Psoas muscle (tissue), 8 donors: Measurements from ENCODE around the gene CDRT4. TPM values are rescaled to one million over a fixed set of nuclear protein-coding genes. Genes with fewer than 3 reads are reported as not detected.
A peak's percentile ranks its signal among the peaks of the same experiment; 100 is the strongest.

ENCODE experiments used
- ATAC-seq, 4 donors: fragments of 200-7000 bp; cut with Tn5 transposase; one replicate each; pipeline ENCODE4 v1.9.1; 2020; ENCODE audit warnings: moderate library complexity in 3 of 4, mild to moderate bottlenecking in 2 of 4
- DNase-seq, 2 donors: peaks; one replicate each; pipeline ENCODE4 v3.0.0-alpha.2; 2020
- H3K27ac ChIP-seq: fragments of 200-600 bp; one replicate; pipeline ENCODE4 v1.8.0; 2022
- H3K27me3 ChIP-seq, 3 donors: fragments of 200-600 bp in 1 of 3; one replicate each; pipeline versions ENCODE4 v1.6.1 to v1.8.0; 2013 to 2022; ENCODE audit warnings: low read length in 2 of 3, mild to moderate bottlenecking in 2 of 3, moderate library complexity in 1 of 3; ENCODE audit not compliant: insufficient read depth in 3 of 3
- H3K36me3 ChIP-seq, 2 donors: fragments of 200-600 bp in 1 of 2; one replicate each; pipeline versions ENCODE4 v1.6.1 to v1.8.0; 2013 to 2022; ENCODE audit warnings: low read depth in 1 of 2, mild to moderate bottlenecking in 1 of 2, moderate library complexity in 1 of 2; ENCODE audit not compliant: insufficient read depth in 1 of 2
- H3K4me1 ChIP-seq: fragments of 200-600 bp; one replicate; pipeline ENCODE4 v1.8.0; 2022
- H3K4me3 ChIP-seq: fragments of 200-600 bp; one replicate; pipeline ENCODE4 v1.8.0; 2022; ENCODE audit warnings: mild to moderate bottlenecking
- H3K9me3 ChIP-seq: fragments of 200-600 bp; one replicate; pipeline ENCODE4 v1.8.0; 2022
- CTCF ChIP-seq: fragments of 200-600 bp; IDR thresholded peaks from one replicate; pipeline ENCODE4 v1.8.0; 2022; ENCODE audit warnings: antibody characterized with exemption
- WGBS, 3 donors: extraction: QIAGEN DNeasy Blood & Tissue Kit; methylation state at CpG; one replicate each; pipeline versions ENCODE4 v1.1.6 to v1.1.7; 2013; 5-methylcytosine and 5-hydroxymethylcytosine counted together
- intact Hi-C, 2 donors: fragments of 100-400 bp; cut with DNase I; formaldehyde crosslinking; loops; one replicate each; pipeline versions ENCODE4 v1.11.0 to v1.14.2; 2022
- polyA plus RNA-seq, 3 donors: library from polyadenylated mRNA; stranded (reverse); fragments of 200-250 nt; gene quantifications; one replicate each; pipeline ENCODE4 v1.2.3, GENCODE V29; 2013
- total RNA-seq, 4 donors: library from RNA; stranded (reverse); fragmentation: NEBNext Ultra II Directional in 2 of 4; extraction: Animal tissue kit (Norgen Biotek cat#: 25700) in 2 of 4; gene quantifications; one replicate each; pipeline versions ENCODE4 v1.2.1 to v1.2.4, GENCODE V29; 2021 to 2023
- donor health status: healthy with polysubstance abuse.
- donor health status: DM: no; HTN: no; CAD: no; lungs with moderate emphysema.
- donor health status: Bipolar disorder and iron deficiency.
- donor health status: healthy.
- donor health status: DM: yes; HTN: yes; CAD: no.
- donor health status: DM: no; HTN: no; CAD: no.
- donor health status: DM: no; HTN: no; CAD: no.
- donor health status: DM: yes; HTN: yes; CAD: no.

Gene CDRT4
- total and polyA plus RNA-seq, 7 donors = 0.29 to 2.0 (median 0.73) TPM; not detected in 1

DNA sequence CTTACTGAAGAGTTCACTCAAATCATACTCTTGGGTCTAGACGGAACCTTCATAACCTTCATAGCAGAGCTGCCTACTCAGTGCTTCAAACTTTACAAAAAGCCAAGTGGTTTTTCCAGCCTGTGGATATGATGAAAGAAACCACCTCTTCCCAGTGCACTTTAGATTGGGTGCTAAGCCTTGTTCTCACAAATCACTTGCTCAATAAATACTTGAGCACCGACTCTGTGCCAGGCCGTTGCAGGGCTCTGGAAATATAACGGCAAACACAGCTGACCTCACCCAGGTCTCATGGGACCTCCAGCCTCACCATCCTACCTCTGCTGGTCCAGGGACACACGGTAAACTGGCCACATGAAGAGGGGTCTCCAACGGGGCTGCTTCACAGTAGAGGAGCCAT, 35.7 kb downstream of the CDRT4 start:
- 38 to 45% (median 39%) methylated on average over 6 of the region's 6 CpGs for WGBS, 3 donors
- intact Hi-C loops = loop anchor here (1.0 to 5.0 kb wide), 2 partner anchors 169 kb away; no protein-coding TSS in a partner anchor
- Histone ChIP-seq H3K27ac (peak overlapping the region; percentile 92), H3K9me3 (no peaks in the 10 kb centered on the region), H3K27me3 (no peaks in the 10 kb centered on the region), H3K36me3 (no peaks in the 10 kb centered on the region), H3K4me1 (peaks cover 46% of the 10 kb centered on the region), H3K4me3 (no peak overlapping the region)
- peak; percentile 64 to 84 for DNase-seq
- TF ChIP-seq CTCF = no peak
- peak; percentile 10 to 71 (median 68) for ATAC-seq

DNA sequence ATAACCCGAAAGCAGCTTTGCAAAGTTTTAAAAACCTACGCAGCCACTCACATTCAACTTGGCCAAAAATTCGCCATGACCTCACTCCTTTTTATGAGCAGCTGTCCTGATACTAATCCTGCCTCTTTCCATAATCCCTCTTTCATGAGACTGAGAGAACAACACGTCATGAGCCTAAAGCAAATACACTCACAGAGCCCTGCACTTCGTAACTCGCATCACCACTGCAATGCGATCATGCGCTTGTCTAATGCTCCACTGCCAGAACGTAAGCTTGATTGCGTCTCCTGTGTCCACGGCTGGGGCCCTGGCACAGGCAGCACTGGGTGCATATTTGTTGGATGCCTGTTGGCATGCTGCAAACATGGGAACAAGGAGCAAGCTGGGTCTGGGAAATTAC, 36.2 kb downstream of the CDRT4 start:
- DNase-seq (peak; percentile 75 to 91), ATAC-seq (peak; percentile 84 to 91 (median 85))
- 31 to 45% (median 33%) methylated on average over 11 of the region's 11 CpGs for WGBS, 3 donors
- H3K4me1 ChIP-seq = peaks cover 41% of the 10 kb centered on the region
- H3K36me3 ChIP-seq = no peaks in the 10 kb centered on the region
- H3K9me3 ChIP-seq = no peaks in the 10 kb centered on the region
- H3K27ac ChIP-seq = peak overlapping the region; percentile 92
- intact Hi-C loops = loop anchor here (1.0 to 5.0 kb wide), 2 partner anchors 169 kb away; no protein-coding TSS in a partner anchor
- H3K4me3 ChIP-seq = no peak overlapping the region
- TF ChIP-seq CTCF = no peak
- H3K27me3 ChIP-seq = no peaks in the 10 kb centered on the region

- Histone ChIP-seq H3K36me3 (no peaks in the 10 kb centered on the region), H3K9me3 (no peaks in the 10 kb centered on the region), H3K27ac (no peak overlapping the region), H3K27me3 (no peaks in the 10 kb centered on the region), H3K4me1 (peaks cover 3% of the 10 kb centered on the region), H3K4me3 (no peak overlapping the region)
- intact Hi-C loops = no loop called here
- no peak for ATAC-seq
- DNase-seq = no peak
- 84 to 91% (median 87%) methylated on average over 3 of the region's 3 CpGs for WGBS, 3 donors
- TF ChIP-seq CTCF = no peak
Observed at GRCh38 chr17:15424521-15424920, 42.9 kb downstream of the CDRT4 start.

GRCh38 chr17:15422392-15422965, 44.9 kb downstream of the CDRT4 start:
- H3K27me3 ChIP-seq = no peaks in the 10 kb centered on the region
- H3K9me3 ChIP-seq = no peaks in the 10 kb centered on the region
- no peak overlapping the region for H3K4me3 ChIP-seq
- ATAC-seq = no peak
- no peaks in the 10 kb centered on the region for H3K36me3 ChIP-seq
- intact Hi-C loops = no loop called here
- WGBS, 3 donors = 89 to 95% (median 92%) methylated on average over 11 of the region's 11 CpGs
- H3K27ac ChIP-seq = no peak overlapping the region
- H3K4me1 ChIP-seq = peaks cover 3% of the 10 kb centered on the region
- no peak for TF ChIP-seq CTCF
- no peak for DNase-seq

GRCh38 chr17:15418781-15419180, 48.6 kb downstream of the CDRT4 start:
- Histone ChIP-seq H3K27me3 (no peaks in the 10 kb centered on the region), H3K4me1 (peaks cover 16% of the 10 kb centered on the region), H3K4me3 (no peak overlapping the region), H3K9me3 (no peaks in the 10 kb centered on the region), H3K36me3 (no peaks in the 10 kb centered on the region), H3K27ac (no peak overlapping the region)
- no peak for TF ChIP-seq CTCF
- intact Hi-C loops = loop anchor here in 1 of 2 donors (5.0 kb wide), 1 partner anchor 156 kb away; no protein-coding TSS in a partner anchor
- no peak for ATAC-seq
- DNase-seq = no peak
- 51 to 66% (median 56%) methylated on average over 7 of the region's 7 CpGs for WGBS, 3 donors
